ENCODE data around the gene SIK3. TPM values are rescaled to one million over a fixed set of nuclear protein-coding genes. Genes with fewer than 3 reads are reported as not detected.

The SIK3 gene
- total RNA-seq, 1 experiment from 2014 or later: 17.4 TPM

- no peaks in the 10 kb centered on the region for H3K36me3 Mint-ChIP-seq (ENCODE audit: insufficient read depth, unreplicated experiment)
- no TSS peak for BruUV-seq (replicated peaks)
- CTCF ChIA-PET: interaction anchor here (0.5 kb wide), 1 partner anchor 405 kb away, joined by 5 read pairs; no protein-coding TSS in a partner anchor
- no peak within 1 kb of the TSS for H3K27ac Mint-ChIP-seq (ENCODE audit: unreplicated experiment)
- intact Hi-C loops (cut with micrococcal nuclease; ENCODE audit: unreplicated experiment): no loop called here
- no peaks in the 10 kb centered on the region for H3K9me3 Mint-ChIP-seq (ENCODE audit: low read depth, unreplicated experiment)
- TF ChIP-seq CTCF (IDR thresholded peaks at IDR 0.05; ENCODE audit: unreplicated experiment): no peak
- no peaks in the 10 kb centered on the region for H3K4me1 Mint-ChIP-seq (ENCODE audit: low read depth, unreplicated experiment)
- no peak for DNase-seq
- H3K27me3 Mint-ChIP-seq (ENCODE audit: unreplicated experiment): peaks cover 10% of the 10 kb centered on the region
- H3K4me3 Mint-ChIP-seq (ENCODE audit: low read depth, unreplicated experiment): no peak within 1 kb of the TSS
Measured at GRCh38 chr11:116823031-116823843, 275.0 kb downstream of the SIK3 start, which contains the start of gene APOA4. APOA4 (minus strand) TSS chr11:116823304; CDS start chr11:116823191, 113 bp downstream.

DNA sequence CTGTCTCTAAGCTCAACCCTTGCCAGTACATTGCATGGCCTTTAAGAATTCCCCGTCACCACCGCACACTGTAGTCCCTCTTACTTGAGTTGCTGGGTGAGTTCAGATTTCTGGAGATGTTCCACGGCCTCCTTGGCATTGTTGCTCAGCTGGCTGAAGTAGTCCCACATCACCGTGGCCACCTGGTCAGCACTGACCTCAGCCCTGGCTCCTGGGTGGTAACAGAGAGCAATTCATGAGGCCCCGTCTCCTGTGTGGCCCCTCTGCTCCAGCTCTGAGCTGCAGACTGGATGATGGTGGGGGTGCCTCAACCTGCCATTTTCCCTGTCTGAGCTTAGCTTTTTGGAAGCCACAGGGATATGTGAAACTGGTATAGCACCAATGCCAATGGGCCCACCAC, 275.7 kb downstream of the SIK3 start:
- H3K4me3 Mint-ChIP-seq (ENCODE audit: low read depth, unreplicated experiment): no peak overlapping the region
- TF ChIP-seq CTCF (IDR thresholded peaks at IDR 0.05; ENCODE audit: unreplicated experiment): no peak
- peaks cover 10% of the 10 kb centered on the region for H3K27me3 Mint-ChIP-seq (ENCODE audit: unreplicated experiment)
- H3K36me3 Mint-ChIP-seq (ENCODE audit: insufficient read depth, unreplicated experiment): no peaks in the 10 kb centered on the region
- CTCF ChIA-PET: interaction anchor here (0.5 kb wide), 1 partner anchor 406 kb away, joined by 5 read pairs; no protein-coding TSS in a partner anchor
- intact Hi-C loops (cut with micrococcal nuclease; ENCODE audit: unreplicated experiment): no loop called here
- no peaks in the 10 kb centered on the region for H3K4me1 Mint-ChIP-seq (ENCODE audit: low read depth, unreplicated experiment)
- DNase-seq: no peak
- H3K27ac Mint-ChIP-seq (ENCODE audit: unreplicated experiment): no peak overlapping the region
- H3K9me3 Mint-ChIP-seq (ENCODE audit: low read depth, unreplicated experiment): no peaks in the 10 kb centered on the region
- no TSS peak for BruUV-seq (replicated peaks)

DNA sequence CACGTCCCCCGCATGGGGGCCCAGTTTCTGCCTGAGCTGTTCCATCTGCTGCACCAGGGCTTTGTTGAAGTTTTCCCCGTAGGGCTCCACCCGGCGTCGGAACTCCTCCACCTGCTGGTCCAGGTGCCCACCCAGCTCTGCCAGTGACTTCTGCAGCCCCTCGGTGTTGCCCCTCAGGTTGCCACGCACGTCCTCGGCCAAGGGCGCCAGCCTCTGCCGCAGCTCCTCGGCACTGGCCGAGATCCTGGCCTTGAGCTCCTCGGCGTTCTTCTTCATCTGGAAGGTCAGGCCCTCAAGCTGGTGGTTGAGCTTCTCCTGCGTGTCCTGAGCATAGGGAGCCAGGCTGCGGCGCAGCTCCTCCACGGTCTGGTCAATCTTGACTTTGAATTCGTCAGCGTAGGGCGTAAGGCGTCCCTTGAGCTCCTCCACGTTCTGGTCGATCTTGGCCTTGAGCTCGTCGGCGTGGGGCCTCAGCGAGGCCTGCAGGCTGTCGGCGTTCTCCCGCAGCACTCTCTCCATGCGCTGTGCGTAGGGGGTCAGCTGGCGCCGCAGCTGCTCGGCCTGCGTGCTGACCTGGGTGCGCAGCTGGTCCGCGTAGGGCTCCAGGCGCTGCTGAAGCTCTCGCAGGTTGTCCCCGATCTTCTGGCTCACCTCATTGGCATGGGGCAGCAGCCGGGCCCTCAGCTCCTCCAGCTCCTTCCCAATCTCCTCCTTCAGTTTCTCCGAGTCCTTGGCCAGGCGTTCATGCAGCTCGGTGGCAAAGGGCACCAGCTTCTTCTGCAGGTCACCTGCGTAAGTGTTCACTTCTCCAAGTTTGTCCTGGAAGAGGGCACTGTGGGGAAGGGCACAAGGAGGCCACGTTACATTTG, 276.9 kb downstream of the SIK3 start:
- BruUV-seq (replicated peaks): no TSS peak
- Mint-ChIP-seq H3K4me3 (ENCODE audit: low read depth, unreplicated experiment) (no peak overlapping the region), H3K4me1 (ENCODE audit: low read depth, unreplicated experiment) (no peaks in the 10 kb centered on the region), H3K27ac (ENCODE audit: unreplicated experiment) (no peak overlapping the region), H3K9me3 (ENCODE audit: low read depth, unreplicated experiment) (no peaks in the 10 kb centered on the region), H3K36me3 (ENCODE audit: insufficient read depth, unreplicated experiment) (no peaks in the 10 kb centered on the region), H3K27me3 (ENCODE audit: unreplicated experiment) (peaks cover 12% of the 10 kb centered on the region)
- no peak for DNase-seq
- intact Hi-C loops (cut with micrococcal nuclease; ENCODE audit: unreplicated experiment): no loop called here
- CTCF ChIA-PET: no interaction called here
- no peak for TF ChIP-seq CTCF (IDR thresholded peaks at IDR 0.05; ENCODE audit: unreplicated experiment)

DNA sequence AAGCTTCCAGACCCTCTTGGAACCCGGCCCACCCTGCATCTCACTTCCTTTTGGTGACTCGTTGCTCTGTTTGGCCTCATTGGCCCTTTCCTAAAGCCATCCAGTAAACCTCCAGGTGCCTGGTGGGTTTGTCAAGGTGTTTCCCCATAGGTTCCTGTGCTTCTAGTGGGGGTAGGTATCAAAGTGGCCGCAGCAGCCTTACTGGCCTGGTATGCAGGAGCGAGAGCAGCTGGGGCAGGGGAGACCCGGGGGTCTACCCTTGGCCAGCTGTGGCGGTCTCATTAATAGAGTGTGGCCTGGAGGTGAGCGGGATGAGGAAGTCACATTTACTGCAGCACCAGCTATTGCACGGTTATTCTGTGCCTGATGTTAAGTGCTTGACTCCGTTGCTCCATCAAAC, 279.2 kb downstream of the SIK3 start:
- Mint-ChIP-seq H3K4me1 (ENCODE audit: low read depth, unreplicated experiment) (no peaks in the 10 kb centered on the region), H3K9me3 (ENCODE audit: low read depth, unreplicated experiment) (no peaks in the 10 kb centered on the region), H3K27me3 (ENCODE audit: unreplicated experiment) (peaks cover 24% of the 10 kb centered on the region), H3K36me3 (ENCODE audit: insufficient read depth, unreplicated experiment) (peaks cover 5% of the 10 kb centered on the region), H3K4me3 (ENCODE audit: low read depth, unreplicated experiment) (no peak overlapping the region), H3K27ac (ENCODE audit: unreplicated experiment) (no peak overlapping the region)
- no peak for DNase-seq
- TF ChIP-seq CTCF (IDR thresholded peaks at IDR 0.05; ENCODE audit: unreplicated experiment): no peak
- CTCF ChIA-PET: no interaction called here
- BruUV-seq (replicated peaks): no TSS peak
- intact Hi-C loops (cut with micrococcal nuclease; ENCODE audit: unreplicated experiment): no loop called here
